ENCODE data around the gene GPI. TPM values are rescaled to one million over a fixed set of nuclear protein-coding genes. Genes with fewer than 3 reads are reported as not detected.
"Not testable (repeated sequence)": the region's sequence is repeated elsewhere in the genome, so short reads cannot be mapped to it uniquely, and the experiment has no call there.

Gene GPI
- total and polyA plus RNA-seq, 2 of the 13 experiments (the other 11 are each of a cell fraction or from before 2014, with no cell fraction given) = 147 to 167 TPM

DNA sequence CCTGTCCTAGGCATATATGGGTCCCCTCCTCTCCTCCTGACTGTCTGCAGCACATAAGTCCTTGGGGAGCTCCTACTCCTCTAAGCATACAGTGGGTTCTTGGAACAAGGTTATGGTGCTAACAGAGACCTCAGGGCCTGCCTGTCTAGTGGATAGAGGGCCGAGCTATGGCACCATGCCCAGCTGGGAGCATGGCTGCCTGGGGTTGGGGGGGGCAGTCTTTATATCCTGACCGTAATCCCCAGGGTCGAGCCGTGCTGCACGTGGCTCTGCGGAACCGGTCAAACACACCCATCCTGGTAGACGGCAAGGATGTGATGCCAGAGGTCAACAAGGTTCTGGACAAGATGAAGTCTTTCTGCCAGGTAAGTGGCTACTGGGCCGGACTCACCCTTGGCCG, 3.3 kb downstream of the GPI start:
- in situ Hi-C loops (cut with HindIII; ENCODE audit: extremely low pct_ligation_motif_present, low pct_unique_long_range_greater_than_20kb) = no loop called here
- Histone ChIP-seq H3K79me2 (ENCODE audit: insufficient read depth, low read length) (peaks cover 56% of the 10 kb centered on the region), H3K4me3 (replicated peaks in 1 of 3; ENCODE audit: insufficient read depth in 1 of 3, low read depth in 2 of 3, low read length in 3 of 3) (0 out of 6 replicates have a peak overlapping the region, but pooled peaks of 1 of the 3 experiments have one; percentile 7), H3K4me2 (ENCODE audit: low read depth, low read length) (peak overlapping the region; percentile 43), H3K27ac (ENCODE audit: extremely low read length, insufficient read depth, low read length) (peak overlapping the region; percentile 2), H3K9me3 (ENCODE audit: low read length) (no peaks in the 10 kb centered on the region), H3K4me1 (ENCODE audit: insufficient read depth, low read length) (peaks cover 70% of the 10 kb centered on the region), H3K27me3 (ENCODE audit: control insufficient read depth in 1 of 2, insufficient read depth in 2 of 2, low read length in 2 of 2) (no peaks in the 10 kb centered on the region), H3K9ac (ENCODE audit: insufficient read depth, low read depth, low read length) (no peak overlapping the region), H2AFZ (ENCODE audit: low read length) (no peak overlapping the region), H4K20me1 (ENCODE audit: insufficient read depth, low read length) (peaks cover 29% of the 10 kb centered on the region), H3K36me3 (replicated peaks in 1 of 2; ENCODE audit: control insufficient read depth in 1 of 2, insufficient read depth in 2 of 2, low read length in 2 of 2) (peaks cover 23 to 47% of the 10 kb centered on the region in 2 experiments)
- CTCF ChIA-PET (ENCODE audit: low intra/inter-chr PET ratio, low total read pairs) = no interaction called here
- ATAC-seq (no peak), DNase-seq (ENCODE audit: low spot score) (no peak), FAIRE-seq (no peak)
- 94% methylated on average over 9 of the region's 10 CpGs for WGBS (ENCODE audit: low lambda C conversion rate)
- TF ChIP-seq POLR2AphosphoS2 (IDR thresholded peaks at IDR 0.05; ENCODE audit: low read depth, low read length) = no peak
- TF ChIP-seq ZBTB8A (CRISPR knock-in tag; IDR thresholded peaks at IDR 0.05; ENCODE audit: borderline replicate concordance, low read depth) = no peak
- TF ChIP-seq, protein P1, sequence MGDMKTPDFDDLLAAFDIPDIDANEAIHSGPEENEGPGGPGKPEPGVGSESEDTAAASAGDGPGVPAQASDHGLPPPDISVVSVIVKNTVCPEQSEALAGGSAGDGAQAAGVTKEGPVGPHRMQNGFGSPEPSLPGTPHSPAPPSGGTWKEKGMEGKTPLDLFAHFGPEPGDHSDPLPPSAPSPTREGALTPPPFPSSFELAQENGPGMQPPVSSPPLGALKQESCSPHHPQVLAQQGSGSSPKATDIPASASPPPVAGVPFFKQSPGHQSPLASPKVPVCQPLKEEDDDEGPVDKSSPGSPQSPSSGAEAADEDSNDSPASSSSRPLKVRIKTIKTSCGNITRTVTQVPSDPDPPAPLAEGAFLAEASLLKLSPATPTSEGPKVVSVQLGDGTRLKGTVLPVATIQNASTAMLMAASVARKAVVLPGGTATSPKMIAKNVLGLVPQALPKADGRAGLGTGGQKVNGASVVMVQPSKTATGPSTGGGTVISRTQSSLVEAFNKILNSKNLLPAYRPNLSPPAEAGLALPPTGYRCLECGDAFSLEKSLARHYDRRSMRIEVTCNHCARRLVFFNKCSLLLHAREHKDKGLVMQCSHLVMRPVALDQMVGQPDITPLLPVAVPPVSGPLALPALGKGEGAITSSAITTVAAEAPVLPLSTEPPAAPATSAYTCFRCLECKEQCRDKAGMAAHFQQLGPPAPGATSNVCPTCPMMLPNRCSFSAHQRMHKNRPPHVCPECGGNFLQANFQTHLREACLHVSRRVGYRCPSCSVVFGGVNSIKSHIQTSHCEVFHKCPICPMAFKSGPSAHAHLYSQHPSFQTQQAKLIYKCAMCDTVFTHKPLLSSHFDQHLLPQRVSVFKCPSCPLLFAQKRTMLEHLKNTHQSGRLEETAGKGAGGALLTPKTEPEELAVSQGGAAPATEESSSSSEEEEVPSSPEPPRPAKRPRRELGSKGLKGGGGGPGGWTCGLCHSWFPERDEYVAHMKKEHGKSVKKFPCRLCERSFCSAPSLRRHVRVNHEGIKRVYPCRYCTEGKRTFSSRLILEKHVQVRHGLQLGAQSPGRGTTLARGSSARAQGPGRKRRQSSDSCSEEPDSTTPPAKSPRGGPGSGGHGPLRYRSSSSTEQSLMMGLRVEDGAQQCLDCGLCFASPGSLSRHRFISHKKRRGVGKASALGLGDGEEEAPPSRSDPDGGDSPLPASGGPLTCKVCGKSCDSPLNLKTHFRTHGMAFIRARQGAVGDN (CRISPR knock-in tag; IDR thresholded peaks at IDR 0.05) = peak; percentile 28; the same call in 1 of the 2 replicates
- TF ChIP-seq, protein P2, sequence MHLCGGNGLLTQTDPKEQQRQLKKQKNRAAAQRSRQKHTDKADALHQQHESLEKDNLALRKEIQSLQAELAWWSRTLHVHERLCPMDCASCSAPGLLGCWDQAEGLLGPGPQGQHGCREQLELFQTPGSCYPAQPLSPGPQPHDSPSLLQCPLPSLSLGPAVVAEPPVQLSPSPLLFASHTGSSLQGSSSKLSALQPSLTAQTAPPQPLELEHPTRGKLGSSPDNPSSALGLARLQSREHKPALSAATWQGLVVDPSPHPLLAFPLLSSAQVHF (CRISPR knock-in tag; IDR thresholded peaks at IDR 0.05) = no peak
- peak; percentile 30 for TF ChIP-seq RBM22 (optimal IDR thresholded peaks at IDR 0.05; ENCODE audit: low read length)
- BruUV-seq (replicated peaks) = no TSS peak
- POLR2A ChIA-PET = no interaction called here
- intact Hi-C loops (cut with micrococcal nuclease; ENCODE audit: unreplicated experiment) = no loop called here

GRCh38 chr19:34369166-34369565, 4.2 kb downstream of the GPI start:
- in situ Hi-C loops (cut with HindIII; ENCODE audit: extremely low pct_ligation_motif_present, low pct_unique_long_range_greater_than_20kb); intact Hi-C loops (cut with micrococcal nuclease; ENCODE audit: unreplicated experiment); BruUV-seq (replicated peaks); DNase-seq (ENCODE audit: low spot score); H2AFZ ChIP-seq (ENCODE audit: low read length); H3K27me3 ChIP-seq (ENCODE audit: control insufficient read depth in 1 of 2, insufficient read depth in 2 of 2, low read length in 2 of 2); H3K9ac ChIP-seq (ENCODE audit: insufficient read depth, low read depth, low read length); ATAC-seq; H3K27ac ChIP-seq (ENCODE audit: extremely low read length, insufficient read depth, low read length); FAIRE-seq; H3K4me3 ChIP-seq (replicated peaks in 1 of 3; ENCODE audit: insufficient read depth in 1 of 3, low read depth in 2 of 3, low read length in 3 of 3); H3K9me3 ChIP-seq (ENCODE audit: low read length); CTCF ChIA-PET (ENCODE audit: low intra/inter-chr PET ratio, low total read pairs): not testable (repeated sequence)
- Histone ChIP-seq H4K20me1 (ENCODE audit: insufficient read depth, low read length) (peaks cover 29% of the 10 kb centered on the region), H3K79me2 (ENCODE audit: insufficient read depth, low read length) (peaks cover 59% of the 10 kb centered on the region), H3K36me3 (replicated peaks in 1 of 2; ENCODE audit: control insufficient read depth in 1 of 2, insufficient read depth in 2 of 2, low read length in 2 of 2) (peaks cover 26 to 52% of the 10 kb centered on the region in 2 experiments), H3K4me1 (ENCODE audit: insufficient read depth, low read length) (peaks cover 61% of the 10 kb centered on the region), H3K4me2 (ENCODE audit: low read depth, low read length) (peak overlapping the region; percentile 43; the same call in 1 of the 2 replicates)
- POLR2A ChIA-PET = interaction anchor here (1.2 kb wide), 1 partner anchor 10 kb away, joined by 4 read pairs; no protein-coding TSS in a partner anchor
- 97% methylated on average over 10 of the region's 10 CpGs for WGBS (ENCODE audit: low lambda C conversion rate)
